C4-2B (cell line): ENCODE measurements around the gene IRAK4.

Experiments used
- CTCF ChIP-seq: fragments of 450-650 bp; conservative IDR thresholded peaks from 2 replicates; pipeline ENCODE4 v1.5.1; 2017; ENCODE audit warnings: mild to moderate bottlenecking
- ZFX ChIP-seq: fragments of 450-650 bp; IDR thresholded peaks from 2 replicates; pipeline ENCODE4 v1.6.1; 2017

GRCh38 chr12:43754015-43754414, 4.7 kb upstream of the IRAK4 start:
- TF ChIP-seq CTCF (no peak), ZFX (no peak)
